Measurements from ENCODE around the gene TXNDC2.

The TXNDC2 gene

GRCh38 chr18:9885170-9886004 lies at the start of gene TXNDC2:
Gene TXNDC2 (plus strand): TSS chr18:9885973. CDS start chr18:9886681, 708 bp downstream.
- TF ChIP-seq CTCF (IDR thresholded peaks at IDR 0.05; ENCODE audit: borderline replicate concordance, insufficient read depth, low read depth, low read length): no peak
- H3K4me3 ChIP-seq (ENCODE audit: low read depth, low read length): no peak within 1 kb of the TSS

- TF ChIP-seq CTCF (IDR thresholded peaks at IDR 0.05; ENCODE audit: borderline replicate concordance, insufficient read depth, low read depth, low read length): no peak
- H3K4me3 ChIP-seq (ENCODE audit: low read depth, low read length): no peak overlapping the region
These were observed 47.5 kb upstream of the TXNDC2 start for GRCh38 chr18:9838144-9838877.

GRCh38 chr18:9839211-9839610 lies 46.6 kb upstream of the TXNDC2 start:
- no peak overlapping the region for H3K4me3 ChIP-seq (ENCODE audit: low read depth, low read length)
- TF ChIP-seq CTCF (IDR thresholded peaks at IDR 0.05; ENCODE audit: borderline replicate concordance, insufficient read depth, low read depth, low read length): no peak

GRCh38 chr18:9839853-9840252 lies 45.9 kb upstream of the TXNDC2 start:
- no peak for TF ChIP-seq CTCF (IDR thresholded peaks at IDR 0.05; ENCODE audit: borderline replicate concordance, insufficient read depth, low read depth, low read length)
- no peak overlapping the region for H3K4me3 ChIP-seq (ENCODE audit: low read depth, low read length)

GRCh38 chr18:9841752-9842151 lies 44.0 kb upstream of the TXNDC2 start:
- no peak for TF ChIP-seq CTCF (IDR thresholded peaks at IDR 0.05; ENCODE audit: borderline replicate concordance, insufficient read depth, low read depth, low read length)
- H3K4me3 ChIP-seq (ENCODE audit: low read depth, low read length): no peak overlapping the region

DNA sequence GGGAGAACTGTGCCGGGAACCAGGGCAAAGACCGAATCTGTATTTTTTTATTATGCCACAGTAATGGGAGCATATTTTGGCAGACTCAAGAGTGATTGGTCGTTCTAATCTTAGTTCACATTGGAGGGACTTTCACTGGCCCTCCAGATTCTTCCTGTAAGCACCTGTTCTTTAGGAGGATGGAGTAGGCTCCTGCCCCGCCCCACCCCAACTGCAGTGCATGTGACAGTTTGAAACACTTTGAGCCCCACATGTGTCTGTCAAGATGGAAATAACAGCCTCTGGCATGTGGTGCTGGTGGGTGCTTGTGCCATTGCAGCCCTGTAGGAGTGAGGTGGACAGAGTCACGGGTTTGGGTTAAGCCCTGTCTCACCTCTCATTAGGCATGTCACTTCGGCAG lies 43.3 kb upstream of the TXNDC2 start:
- H3K4me3 ChIP-seq (ENCODE audit: low read depth, low read length): no peak overlapping the region
- TF ChIP-seq CTCF (IDR thresholded peaks at IDR 0.05; ENCODE audit: borderline replicate concordance, insufficient read depth, low read depth, low read length): no peak
